Left lung (tissue), 10 donors: ENCODE data around the gene MAGEA10. TPM values are rescaled to one million over a fixed set of nuclear protein-coding genes. Genes with fewer than 3 reads are reported as not detected.

Experiments used
- ATAC-seq: fragments of 200-7000 bp; cut with Tn5 transposase; one replicate; pipeline ENCODE4 v1.9.1; 2020; ENCODE audit warnings: moderate library complexity
- DNase-seq, 4 donors: peaks; one replicate each; pipeline ENCODE4 v3.0.0-alpha.2; 2013 to 2020
- H3K27ac ChIP-seq, 2 donors: fragments of 200-600 bp; sonication (generic) in 1 of 2; one replicate each; pipeline versions ENCODE4 v1.5.0 to v1.8.0; 2020 to 2021
- H3K27me3 ChIP-seq, 2 donors: fragments of 200-600 bp; sonication (generic) in 1 of 2; one replicate each; pipeline versions ENCODE4 v1.5.0 to v1.8.0; 2020 to 2021
- H3K36me3 ChIP-seq, 2 donors: fragments of 200-600 bp; sonication (generic) in 1 of 2; one replicate each; pipeline versions ENCODE4 v1.5.0 to v1.8.0; 2020 to 2021
- H3K4me1 ChIP-seq, 2 donors: fragments of 200-600 bp; one replicate each; pipeline ENCODE4 v1.8.0; 2021
- H3K4me3 ChIP-seq, 2 donors: fragments of 200-600 bp; sonication (generic) in 1 of 2; one replicate each; pipeline versions ENCODE4 v1.5.0 to v1.8.0; 2020 to 2021; ENCODE audit warnings: mild to moderate bottlenecking in 1 of 2
- H3K9me3 ChIP-seq, 2 donors: fragments of 200-600 bp; sonication (generic) in 1 of 2; one replicate each; pipeline versions ENCODE4 v1.5.0 to v1.8.0; 2020 to 2021
- CTCF ChIP-seq, 2 donors: fragments of 200-600 bp; sonication (generic) in 1 of 2; IDR thresholded peaks; one replicate each; pipeline versions ENCODE4 v1.5.0 to v1.8.0; 2021; ENCODE audit warnings: antibody characterized with exemption in 2 of 2
- intact Hi-C, 2 donors: fragments of 100-400 bp; cut with DNase I; formaldehyde crosslinking; loops; one replicate each; pipeline versions ENCODE4 v1.11.2 to v1.14.2; 2022
- polyA plus RNA-seq, 6 donors: library from polyadenylated mRNA; unstranded; fragments of 120-200 nt; gene quantifications; one replicate each; pipeline ENCODE4 v1.2.1, GENCODE V29; 2013; ENCODE audit not compliant: insufficient read length in 6 of 6
- total RNA-seq, 2 donors: library from RNA; stranded (reverse); fragmentation: NEBNext Ultra II Directional; extraction: Animal tissue kit (Norgen Biotek cat#: 25700); gene quantifications; one replicate each; pipeline ENCODE4 v1.2.1, GENCODE V29; 2021
- donor health status: DM: no; HTN: yes; CAD: no.
- donor health status: DM: no; HTN: no; CAD: no.

MAGEA10 gene
- total and polyA plus RNA-seq, 8 donors: 0.10 TPM; not detected in 7

- Histone ChIP-seq H3K36me3 (no peaks in the 10 kb centered on the region), H3K27ac (no peak overlapping the region), H3K9me3 (no peaks in the 10 kb centered on the region), H3K4me1 (no peaks in the 10 kb centered on the region), H3K4me3 (no peak overlapping the region), H3K27me3 (no peaks in the 10 kb centered on the region)
- ATAC-seq (no peak), DNase-seq (no peak)
- intact Hi-C loops: no loop called here
- no peak for TF ChIP-seq CTCF (IDR thresholded peaks at IDR 0.05)
Measured at GRCh38 chrX:152165033-152165743, 26.8 kb upstream of the MAGEA10 start.

- Histone ChIP-seq H3K9me3 (no peaks in the 10 kb centered on the region), H3K36me3 (no peaks in the 10 kb centered on the region), H3K27me3 (no peaks in the 10 kb centered on the region), H3K4me3 (no peak overlapping the region), H3K27ac (no peak overlapping the region), H3K4me1 (no peaks in the 10 kb centered on the region)
- DNase-seq (no peak), ATAC-seq (no peak)
- intact Hi-C loops: no loop called here
- no peak for TF ChIP-seq CTCF (IDR thresholded peaks at IDR 0.05)
Measured at GRCh38 chrX:152157042-152157441, 18.7 kb upstream of the MAGEA10 start.

- DNase-seq (no peak), ATAC-seq (no peak)
- intact Hi-C loops: no loop called here
- H3K4me3 ChIP-seq: no peak overlapping the region
- no peaks in the 10 kb centered on the region for H3K4me1 ChIP-seq
- H3K36me3 ChIP-seq: no peaks in the 10 kb centered on the region
- no peak for TF ChIP-seq CTCF (IDR thresholded peaks at IDR 0.05)
- H3K9me3 ChIP-seq: no peaks in the 10 kb centered on the region
- no peak overlapping the region for H3K27ac ChIP-seq
- no peaks in the 10 kb centered on the region for H3K27me3 ChIP-seq
Measured at GRCh38 chrX:152155766-152156310, 17.5 kb upstream of the MAGEA10 start.

- DNase-seq (no peak), ATAC-seq (no peak)
- Histone ChIP-seq H3K4me1 (no peaks in the 10 kb centered on the region), H3K4me3 (no peak overlapping the region), H3K27ac (no peak overlapping the region), H3K27me3 (no peaks in the 10 kb centered on the region), H3K36me3 (no peaks in the 10 kb centered on the region), H3K9me3 (no peaks in the 10 kb centered on the region)
- no peak for TF ChIP-seq CTCF (IDR thresholded peaks at IDR 0.05)
- intact Hi-C loops: no loop called here
Measured at GRCh38 chrX:152154050-152154449, 15.7 kb upstream of the MAGEA10 start.

- no peak for DNase-seq
- no peaks in the 10 kb centered on the region for H3K9me3 ChIP-seq
- no peak for TF ChIP-seq CTCF (IDR thresholded peaks at IDR 0.05)
- H3K27me3 ChIP-seq: no peaks in the 10 kb centered on the region
- H3K4me3 ChIP-seq: no peak overlapping the region
- H3K4me1 ChIP-seq: no peaks in the 10 kb centered on the region
- H3K27ac ChIP-seq: no peak overlapping the region
- H3K36me3 ChIP-seq: no peaks in the 10 kb centered on the region
- intact Hi-C loops: no loop called here
- no peak for ATAC-seq
Measured at GRCh38 chrX:152151256-152151655, 12.9 kb upstream of the MAGEA10 start.
